ENCODE data around the gene MICB.
"Not testable (repeated sequence)": the region's sequence is repeated elsewhere in the genome, so short reads cannot be mapped to it uniquely, and the experiment has no call there.

MICB gene

DNA sequence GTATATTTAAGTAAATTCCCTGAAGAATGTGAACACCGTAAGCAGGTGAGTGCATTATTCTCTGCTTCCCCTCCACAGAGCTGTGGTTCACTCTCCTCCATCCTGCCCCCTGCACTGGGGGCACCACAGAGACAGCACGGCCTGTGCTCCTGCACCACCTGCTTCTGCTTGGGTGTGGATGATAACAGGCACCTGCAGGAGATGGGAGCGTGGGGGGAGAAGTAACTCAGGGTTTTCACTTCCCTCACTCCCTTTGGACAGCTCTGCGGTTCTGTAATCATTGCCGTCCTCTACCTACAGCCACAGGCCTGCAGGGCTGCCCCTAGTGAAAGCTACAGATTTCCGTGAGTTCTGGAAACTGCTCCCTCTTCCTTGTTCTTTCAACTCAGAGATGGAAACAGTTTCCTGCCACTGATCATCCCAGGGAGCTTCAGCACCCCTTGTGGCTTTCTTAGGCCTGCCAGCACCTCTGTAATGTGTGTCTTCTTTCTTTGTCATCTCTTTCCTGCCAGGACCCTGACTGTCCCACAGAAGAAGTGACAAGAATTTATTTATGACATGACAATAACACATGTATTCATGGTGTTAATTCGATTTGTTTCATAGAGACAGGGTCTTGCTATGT is 21.3 kb upstream of the MICB start:
- no peak for DNase-seq

DNA sequence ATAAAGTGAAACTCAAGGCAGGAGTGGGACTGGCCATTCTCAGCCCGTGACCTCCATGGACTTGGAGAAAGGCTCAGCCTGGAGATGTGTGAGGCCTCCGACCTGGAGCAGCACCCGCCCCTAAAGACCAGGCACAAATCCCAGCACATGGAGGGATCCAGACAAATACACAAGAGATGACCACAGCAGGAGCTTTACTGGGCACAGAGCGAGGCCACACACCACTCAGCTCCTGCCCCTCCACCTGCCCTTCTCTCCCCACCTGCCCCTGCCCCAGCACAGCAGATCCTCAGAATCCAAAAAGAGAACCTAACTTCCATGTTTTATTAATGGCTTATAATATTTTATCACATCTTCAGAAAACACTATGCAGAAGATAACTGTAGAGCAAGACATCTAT is 20.4 kb upstream of the MICB start:
- DNase-seq = no peak

DNA sequence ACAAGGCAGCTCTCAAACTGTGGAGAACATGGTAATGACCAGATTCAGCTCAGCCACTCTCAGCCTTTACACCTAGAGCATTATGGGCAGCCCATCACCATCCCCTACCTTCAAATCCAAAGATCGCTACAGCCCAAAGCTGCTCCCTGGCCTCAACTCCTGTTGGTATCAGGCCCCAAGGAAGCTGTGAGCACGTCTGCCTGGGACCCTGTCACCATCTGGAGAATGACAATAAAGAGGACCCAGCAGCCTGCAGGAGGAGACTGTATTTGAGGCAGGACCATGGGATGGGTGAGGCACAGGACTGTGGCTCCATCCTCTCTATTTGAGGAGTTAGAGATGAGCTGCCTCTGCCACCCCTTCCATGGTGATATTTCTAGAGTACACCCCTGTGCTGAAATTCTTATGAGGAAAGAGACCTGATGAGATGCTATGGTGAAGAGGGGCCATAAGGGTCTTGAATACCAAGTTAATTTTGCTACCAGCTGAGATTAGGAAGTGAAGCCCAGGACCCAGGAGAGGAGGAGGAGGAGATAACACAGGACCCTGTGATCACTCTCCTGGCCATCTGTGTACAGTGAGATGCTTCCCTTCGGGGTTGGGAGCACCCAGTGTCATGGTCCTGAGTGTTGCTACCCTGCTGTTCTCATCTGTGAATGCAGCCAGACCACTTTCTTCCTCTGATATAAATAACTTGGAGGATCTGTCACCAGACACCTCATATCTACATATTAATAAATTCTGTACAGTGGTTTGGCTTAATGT is 19.6 kb upstream of the MICB start:
- no peak for DNase-seq

DNA sequence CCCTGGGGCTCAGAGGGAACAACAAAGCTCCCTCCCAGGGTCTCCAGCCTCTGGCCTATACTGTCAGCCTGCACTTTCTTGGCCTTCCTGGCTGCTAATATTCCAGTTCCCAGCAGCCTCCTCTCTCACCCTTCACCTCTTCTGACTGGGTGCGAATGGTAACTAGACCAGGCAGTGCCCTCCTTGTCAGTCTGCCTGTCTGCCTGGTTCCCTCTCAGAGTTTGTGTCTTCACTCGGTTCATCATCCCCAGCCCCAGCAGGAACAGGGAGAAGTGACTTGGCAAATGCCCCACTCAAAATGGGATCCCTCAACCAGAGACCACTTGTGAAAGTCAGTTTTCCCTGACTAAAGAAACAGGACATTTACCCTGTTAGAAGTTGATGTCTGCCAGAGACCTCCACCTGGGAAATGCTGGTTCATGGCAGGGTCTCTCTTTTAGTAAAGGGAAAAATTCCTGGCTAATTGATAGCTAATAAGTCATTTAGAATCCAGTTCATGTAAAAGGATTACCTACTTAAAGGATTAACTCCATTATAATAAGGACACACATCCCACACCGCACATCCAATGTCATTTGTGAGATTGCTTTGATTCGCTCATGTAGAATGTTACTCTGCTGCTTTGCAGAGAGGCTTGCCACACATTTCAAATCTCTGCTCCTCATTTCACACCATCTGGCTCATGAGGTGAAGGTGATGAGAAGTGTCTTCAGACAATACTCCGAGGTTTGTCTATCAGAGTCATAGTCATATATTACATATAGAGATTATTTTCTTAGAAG is 18.6 kb upstream of the MICB start:
- DNase-seq = no peak

DNA sequence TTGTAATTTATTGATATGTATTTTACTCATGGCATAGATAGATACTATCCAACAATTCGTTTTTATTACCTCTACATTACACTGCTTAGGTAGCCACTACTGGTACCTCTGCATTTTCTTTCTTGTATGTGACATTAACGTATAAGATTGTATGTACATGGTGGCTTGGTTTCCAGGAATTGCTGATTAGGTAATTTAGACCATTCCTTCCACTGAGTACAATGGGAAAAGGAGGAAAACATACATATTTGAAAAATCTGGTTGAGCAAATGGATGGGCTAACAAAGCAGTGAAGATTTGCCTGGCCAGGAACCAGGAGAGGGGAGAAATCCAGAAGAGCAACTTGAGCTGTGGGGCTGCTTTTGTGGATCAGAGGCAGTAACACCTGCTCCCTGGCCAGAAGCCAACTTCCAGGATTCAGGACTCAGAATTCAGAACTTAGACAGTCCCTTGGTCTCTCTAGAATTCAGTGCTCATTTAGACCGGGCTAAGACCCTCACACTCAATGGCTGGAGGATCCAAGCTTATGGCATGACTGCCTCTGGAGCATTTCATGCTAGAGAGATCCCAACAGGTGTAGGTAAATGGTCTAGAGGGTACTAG is 17.9 kb upstream of the MICB start:
- no peak for DNase-seq

DNA sequence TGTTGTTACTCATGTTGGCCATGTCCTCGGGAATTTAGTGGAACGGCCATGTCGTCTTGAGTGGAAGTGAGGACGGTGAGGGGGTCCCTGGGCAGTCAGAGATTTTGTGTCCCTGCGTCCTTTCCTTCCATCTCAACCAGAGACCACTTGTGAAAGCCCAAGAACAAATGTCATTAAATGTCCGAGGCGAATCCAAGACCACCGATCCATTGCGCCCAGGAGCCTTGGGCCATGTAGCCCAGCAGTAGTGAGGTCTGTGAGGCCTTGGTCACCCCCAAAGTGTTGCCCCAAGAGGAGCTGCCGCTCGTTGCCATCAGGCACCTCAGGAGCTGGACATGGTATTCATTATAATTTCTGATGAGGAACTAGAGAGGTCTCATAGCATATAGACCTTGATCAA is 17.4 kb upstream of the MICB start:
- no peak for DNase-seq

DNA sequence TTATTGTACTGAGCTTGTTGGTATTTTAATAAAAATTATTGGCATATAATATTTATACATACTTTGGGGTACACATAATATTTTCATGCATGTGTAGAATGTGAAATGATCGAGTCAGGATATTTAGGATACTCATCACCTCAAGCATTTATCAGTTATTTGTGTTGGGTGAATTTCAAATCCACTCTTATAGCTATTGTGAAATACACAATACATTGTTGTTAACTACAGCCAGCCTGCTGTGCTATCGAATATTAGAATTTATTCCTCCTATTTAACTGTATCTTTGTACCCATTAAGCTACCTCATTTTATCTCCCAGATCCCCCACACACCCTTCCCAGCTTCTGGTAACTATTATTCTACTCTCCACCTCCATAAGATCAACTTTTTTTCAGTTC is 14.6 kb upstream of the MICB start:
- DNase-seq = no peak

DNA sequence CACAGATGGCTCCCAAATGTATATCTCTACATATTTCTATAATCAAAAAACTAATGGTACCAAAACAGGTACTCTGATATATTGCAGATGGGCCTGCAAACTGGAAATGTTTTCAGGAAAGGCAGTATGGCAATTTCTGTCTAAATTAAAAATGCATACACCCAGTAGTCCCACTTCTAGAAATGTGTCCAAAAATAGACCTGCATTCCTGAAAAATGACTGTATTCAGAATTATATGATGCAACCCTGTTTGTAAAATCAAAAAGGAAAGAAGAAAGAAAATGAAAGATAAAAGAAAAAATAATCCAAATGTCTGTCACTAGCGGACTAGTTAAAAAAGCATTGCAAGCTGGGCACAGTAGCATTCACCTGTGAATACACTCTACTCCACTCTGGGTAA is 12.9 kb upstream of the MICB start:
- no peak for DNase-seq

DNA sequence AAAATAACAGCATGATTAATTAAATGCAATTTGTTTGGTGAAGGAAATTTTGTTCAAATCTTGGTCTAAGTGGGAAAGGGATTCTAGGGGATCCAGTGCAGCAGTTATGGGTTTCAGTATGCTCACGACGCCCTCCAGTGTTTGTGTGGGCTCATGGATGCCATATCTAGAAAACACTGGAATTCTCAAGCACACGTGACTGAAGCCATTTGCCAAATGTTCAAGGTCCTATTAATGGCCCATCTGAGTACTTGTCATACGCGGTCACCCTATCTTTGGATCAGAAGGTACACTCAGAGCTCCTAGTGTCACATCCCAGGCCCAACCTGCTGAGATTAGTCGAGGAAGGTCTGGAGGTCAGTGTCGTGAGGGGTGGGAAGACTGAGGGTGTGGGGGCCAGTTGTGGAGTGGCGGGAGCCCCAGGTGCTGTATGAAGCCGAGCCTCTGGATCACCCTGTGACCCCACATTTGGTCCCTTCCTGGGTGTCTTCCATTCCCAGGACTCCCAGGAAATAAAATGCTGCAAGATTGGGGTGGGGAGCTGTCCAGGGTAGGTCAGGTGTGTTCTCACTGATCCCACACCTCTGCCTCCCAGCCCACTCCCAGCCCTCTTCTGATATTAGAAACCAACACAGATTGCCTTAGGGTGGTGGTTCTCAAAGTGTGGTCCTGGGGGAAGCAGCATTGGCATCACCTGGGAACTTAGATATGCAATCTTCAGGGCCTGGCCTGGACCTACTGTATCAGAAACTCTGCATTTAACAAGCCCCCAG is 11.7 kb upstream of the MICB start:
- DNase-seq = not testable (repeated sequence)

DNA sequence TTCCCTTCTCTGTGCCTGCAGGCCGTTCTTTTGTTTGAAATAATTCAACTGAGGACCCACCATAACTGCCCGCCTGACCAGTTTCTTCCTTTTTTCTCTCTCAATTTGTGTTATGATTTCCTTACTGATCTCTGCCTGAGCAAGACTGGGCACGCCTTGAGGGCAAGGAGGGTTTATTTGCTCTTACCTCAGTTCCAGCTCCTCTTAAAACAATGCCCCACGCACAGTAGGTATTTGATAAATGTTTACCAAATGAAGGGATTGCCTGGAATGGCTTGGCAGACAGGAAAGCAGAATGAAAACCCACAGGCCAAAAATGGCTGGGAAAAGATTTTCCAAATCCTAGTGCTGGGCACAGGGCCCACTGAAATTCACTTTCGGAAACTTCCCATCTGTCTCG is 10.3 kb upstream of the MICB start:
- not testable (repeated sequence) for DNase-seq

DNA sequence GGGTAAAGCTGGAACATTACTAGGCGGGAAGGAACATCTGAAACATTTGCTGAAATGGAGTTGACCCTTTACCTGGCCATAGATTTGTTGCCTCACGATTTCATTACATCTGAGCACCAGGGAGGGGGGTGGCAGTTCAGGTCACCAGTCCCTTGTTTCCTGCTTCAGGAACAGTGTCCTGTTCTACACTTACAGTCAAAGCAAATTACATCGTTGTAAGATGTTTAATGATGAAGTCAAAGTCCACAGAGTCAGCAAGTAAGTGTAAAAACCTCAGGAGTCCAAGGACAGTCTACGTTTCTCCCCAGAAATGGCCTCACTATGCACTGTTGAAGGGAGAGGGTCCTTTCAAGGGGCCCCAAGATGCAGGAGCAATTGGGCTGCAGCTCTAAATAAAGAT is 8.9 kb upstream of the MICB start:
- no peak for DNase-seq

DNA sequence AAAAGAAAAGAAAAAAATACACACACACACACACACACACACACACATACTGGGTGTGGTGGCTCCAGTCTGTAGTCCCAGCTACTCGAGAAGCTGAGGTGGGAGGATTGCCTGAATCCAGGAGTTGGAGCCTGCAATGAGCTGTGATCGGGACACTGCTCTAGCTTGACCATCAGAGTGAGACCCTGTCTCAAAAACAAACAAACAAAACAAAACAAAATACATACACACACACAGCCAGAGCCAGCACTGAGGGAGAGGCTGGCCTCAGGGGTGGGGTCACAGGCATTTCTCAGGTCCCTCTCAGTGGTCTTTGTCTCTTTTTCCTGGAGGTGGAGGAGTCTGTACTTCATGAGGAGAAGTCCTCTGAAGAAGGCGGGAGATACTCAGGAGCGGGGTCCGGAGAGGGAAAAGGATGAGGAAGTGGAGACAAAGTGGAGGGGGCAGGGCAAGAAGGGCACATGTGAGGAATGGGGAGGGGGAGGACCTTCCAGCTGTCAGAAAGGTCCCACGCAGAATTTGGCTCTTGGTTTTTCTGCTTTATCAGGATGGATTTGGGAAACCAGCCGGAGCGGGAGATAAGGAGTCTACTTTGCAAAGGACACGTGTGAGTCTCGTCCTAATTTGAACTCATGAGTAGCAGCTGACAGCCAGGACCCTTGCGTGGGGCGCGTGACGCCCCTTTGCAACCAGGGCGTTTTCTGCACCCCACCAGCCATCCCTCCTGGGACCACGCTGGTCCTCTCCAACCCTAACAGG is 7.7 kb upstream of the MICB start:
- DNase-seq = no peak

DNA sequence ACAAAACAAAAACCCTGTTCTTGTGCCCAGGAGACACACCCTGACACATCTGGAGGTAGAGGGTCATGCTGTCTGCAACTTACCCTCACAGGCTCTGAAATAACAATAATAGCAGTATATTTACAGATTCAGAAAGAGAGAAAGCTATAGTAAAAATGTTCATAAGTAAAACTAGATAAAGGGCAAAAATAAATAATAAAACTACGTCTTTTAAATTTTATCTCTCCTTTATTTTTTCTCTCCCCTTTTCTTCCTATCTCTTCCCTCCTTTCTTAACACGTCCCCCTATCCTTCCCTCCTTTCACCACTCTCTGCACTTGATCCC is 4.4 kb upstream of the MICB start:
- DNase-seq = not testable (repeated sequence)

DNA sequence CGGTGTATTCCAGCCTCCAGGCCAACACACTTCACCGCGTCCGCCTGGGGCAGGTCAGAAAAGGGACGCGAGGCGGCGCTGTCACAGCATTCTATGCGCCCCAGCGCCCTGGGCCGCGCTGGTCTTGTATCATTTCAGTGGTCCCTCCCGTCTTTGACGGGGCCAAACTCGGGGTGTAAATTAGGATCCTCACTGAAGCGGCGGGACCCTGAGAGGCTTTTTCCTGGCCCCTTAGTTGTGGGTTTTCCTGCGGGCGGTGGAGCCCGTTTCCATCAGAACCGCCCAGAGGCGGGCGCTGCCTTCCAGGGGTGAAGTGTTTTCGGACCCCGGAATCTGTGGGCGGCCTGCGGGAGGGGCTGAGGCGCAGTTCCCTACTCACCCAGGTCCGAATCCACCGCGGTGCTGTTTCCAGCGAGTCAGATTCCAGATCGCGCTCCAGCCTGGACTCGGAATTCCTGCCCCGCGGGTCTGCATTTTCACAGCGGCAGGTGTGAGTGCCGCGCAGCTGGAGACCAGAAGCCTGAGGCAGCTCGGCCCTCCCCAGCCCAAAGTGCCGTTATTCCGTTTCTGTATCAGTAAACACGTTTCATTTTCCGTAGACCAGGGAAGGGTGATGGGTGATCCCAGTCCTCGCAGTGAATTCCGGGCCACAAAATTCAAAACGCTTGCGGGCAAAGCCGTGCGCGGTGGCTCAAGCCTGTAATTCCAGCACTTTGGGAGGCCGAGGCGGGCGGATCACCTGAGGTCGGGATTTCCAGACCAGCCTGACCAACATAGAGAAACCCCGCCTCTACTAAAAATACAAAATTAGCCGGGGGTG is 3.9 kb upstream of the MICB start:
- peak; percentile 71 to 73 for DNase-seq

DNA sequence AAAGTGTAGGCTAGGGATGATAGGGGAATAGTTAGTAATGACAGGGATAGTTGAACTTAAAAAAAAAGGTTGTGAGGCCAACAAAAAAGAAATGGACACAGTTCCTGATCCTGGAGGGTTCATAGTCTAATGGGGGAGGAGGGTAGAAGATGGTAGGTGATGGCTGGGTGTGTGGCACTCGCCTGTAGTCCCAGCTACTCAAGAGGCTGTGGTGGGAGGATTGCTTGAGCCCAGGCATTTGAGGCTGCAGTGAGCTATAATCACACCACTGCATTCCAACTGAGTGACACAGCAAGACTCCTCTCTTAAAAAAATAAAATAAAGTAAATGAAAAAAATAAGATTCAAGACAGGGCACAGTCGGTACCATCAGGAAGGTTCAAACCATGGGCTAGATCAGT is 2.4 kb upstream of the MICB start:
- no peak for DNase-seq

DNA sequence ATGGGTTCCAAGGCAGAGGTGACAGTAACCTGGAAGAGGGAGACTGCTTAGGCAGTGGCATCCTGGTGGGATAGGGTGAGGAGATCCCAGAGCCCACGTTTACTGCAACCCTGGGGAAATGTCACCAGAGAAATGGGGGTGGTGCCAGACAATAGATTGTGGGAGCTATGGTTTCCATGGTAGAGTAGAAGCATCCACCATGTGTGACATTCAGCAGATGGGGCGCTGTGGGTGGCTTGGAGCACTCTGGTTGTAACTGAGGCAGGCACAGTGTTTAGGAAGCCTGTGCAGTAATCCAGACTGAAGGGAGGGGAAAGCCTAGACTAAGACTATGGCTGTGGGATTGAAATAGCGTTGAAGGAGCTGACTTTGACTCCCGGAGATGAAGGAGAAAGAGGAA is 1.1 kb upstream of the MICB start:
- not testable (repeated sequence) for DNase-seq

DNA sequence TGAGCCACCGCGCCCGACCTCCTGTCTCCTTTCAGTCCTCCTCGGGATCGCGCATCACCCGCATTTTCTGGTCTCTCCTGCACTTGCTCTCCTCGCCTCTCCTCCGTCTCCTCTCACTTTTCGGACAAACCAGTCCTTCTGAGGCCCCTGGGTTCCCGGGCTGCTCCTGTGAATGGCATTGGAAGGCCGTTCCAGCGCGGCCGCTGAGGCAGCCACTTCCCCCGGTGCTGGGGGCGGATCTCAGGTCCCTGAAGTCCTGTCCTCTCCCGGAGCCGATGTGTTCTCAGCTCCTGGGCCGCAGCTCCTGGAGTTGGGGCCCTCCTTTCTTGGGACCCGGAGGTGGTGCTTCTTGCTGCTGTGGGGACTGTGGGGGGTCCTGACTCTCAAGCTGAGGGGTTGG is 803 bp downstream of the MICB start:
- DNase-seq = no peak

DNA sequence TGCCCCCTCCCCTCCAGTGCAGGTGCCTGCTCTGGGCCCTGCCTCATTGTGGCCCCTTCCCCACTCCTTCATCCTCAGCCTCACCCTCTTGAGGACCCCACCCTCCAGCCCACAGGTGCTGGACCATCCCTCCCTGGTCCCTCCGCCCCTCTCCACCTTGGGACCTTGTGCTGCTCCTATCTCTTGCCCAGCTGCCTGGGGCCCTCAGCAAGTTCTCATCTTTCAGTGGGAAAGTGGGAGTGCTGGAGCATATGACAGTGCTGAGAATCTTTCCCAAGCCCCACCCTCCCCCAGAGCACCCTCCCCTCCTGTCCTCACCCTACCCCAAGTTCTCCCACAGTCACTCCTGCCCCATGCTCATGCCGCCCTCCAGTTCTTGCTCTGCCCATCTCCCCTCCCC is 1.7 kb downstream of the MICB start:
- not testable (repeated sequence) for DNase-seq

DNA sequence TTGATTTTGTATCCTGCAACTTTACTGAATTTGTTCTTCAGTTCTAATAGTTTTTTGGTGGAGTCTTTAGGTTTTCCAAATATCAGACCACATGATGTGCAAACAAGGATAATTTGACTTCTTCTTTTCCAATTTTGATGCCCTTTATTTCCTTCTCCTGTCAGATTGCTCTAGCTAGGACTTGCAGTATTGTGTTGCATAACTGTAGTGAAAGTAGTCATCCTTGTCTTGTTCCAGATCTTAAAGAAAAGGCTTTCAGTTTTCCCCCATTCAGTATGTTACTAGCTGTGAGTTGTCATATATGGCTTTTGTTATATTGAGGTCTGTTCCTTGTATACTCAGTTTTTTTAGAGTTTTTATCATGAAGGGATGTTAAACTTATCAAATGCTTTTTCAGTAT is 4.6 kb downstream of the MICB start:
- no peak for DNase-seq

DNA sequence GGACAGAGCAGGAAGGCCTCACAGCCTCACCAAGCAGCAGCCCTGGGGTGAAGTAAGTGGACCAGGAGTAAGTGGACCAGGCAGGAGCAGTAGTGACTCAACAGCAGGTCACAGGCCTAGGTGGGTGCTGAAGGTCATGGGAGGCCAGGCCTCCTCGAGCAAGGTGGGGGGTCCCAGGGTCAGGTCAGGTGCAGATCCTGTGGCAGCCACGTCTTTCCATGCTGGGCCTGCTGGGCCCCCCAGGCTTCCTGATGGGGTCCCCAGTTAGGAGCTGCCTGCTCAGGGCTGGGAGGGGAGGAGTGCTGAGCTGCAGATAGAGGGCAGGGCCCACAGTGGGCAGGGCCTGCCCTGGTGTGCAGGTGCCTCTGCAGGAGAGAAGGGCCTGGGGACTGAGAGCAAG is 11.1 kb downstream of the MICB start:
- DNase-seq = not testable (repeated sequence)

DNA sequence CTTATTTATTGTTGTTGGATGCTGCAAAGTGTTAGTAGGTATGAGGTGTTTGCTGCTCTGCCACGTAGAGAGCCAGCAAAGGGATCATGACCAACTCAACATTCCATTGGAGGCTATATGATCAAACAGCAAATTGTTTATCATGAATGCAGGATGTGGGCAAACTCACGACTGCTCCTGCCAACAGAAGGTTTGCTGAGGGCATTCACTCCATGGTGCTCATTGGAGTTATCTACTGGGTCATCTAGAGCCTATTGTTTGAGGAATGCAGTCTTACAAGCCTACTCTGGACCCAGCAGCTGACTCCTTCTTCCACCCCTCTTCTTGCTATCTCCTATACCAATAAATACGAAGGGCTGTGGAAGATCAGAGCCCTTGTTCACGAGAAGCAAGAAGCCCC is 12.1 kb downstream of the MICB start:
- DNase-seq = no peak
